DMS53 (cell line): ENCODE results near the gene SKIC3.

Experiments
- DNase-seq: peaks from one replicate; lab custom pipeline; 2025; lab: John Stamatoyannopoulos, UW

Gene SKIC3

GRCh38 chr5:95531491-95531890 lies 23.3 kb downstream of the SKIC3 start:
- DNase-seq, result no peak

GRCh38 chr5:95530416-95530815 lies 24.4 kb downstream of the SKIC3 start:
- DNase-seq, result no peak

GRCh38 chr5:95528565-95528964 lies 26.2 kb downstream of the SKIC3 start:
- no peak for DNase-seq

- DNase-seq, result no peak
Measured at GRCh38 chr5:95526871-95527270, 27.9 kb downstream of the SKIC3 start.

- DNase-seq, result no peak
Measured at GRCh38 chr5:95524423-95524822, 30.4 kb downstream of the SKIC3 start.

GRCh38 chr5:95520206-95520605 lies 34.6 kb downstream of the SKIC3 start:
- no peak for DNase-seq

GRCh38 chr5:95519681-95520080 lies 35.1 kb downstream of the SKIC3 start:
- no peak for DNase-seq

- no peak for DNase-seq
Measured at GRCh38 chr5:95519151-95519550, 35.6 kb downstream of the SKIC3 start.

GRCh38 chr5:95518417-95518816 lies 36.4 kb downstream of the SKIC3 start:
- no peak for DNase-seq

GRCh38 chr5:95511606-95512005 lies 43.2 kb downstream of the SKIC3 start:
- DNase-seq, result no peak

GRCh38 chr5:95508550-95508949 lies 46.2 kb downstream of the SKIC3 start:
- DNase-seq, result no peak
